Measurements from ENCODE around the gene PIKFYVE.
"Not testable (repeated sequence)": the region's sequence is repeated elsewhere in the genome, so short reads cannot be mapped to it uniquely, and the experiment has no call there.

PIKFYVE gene

DNA sequence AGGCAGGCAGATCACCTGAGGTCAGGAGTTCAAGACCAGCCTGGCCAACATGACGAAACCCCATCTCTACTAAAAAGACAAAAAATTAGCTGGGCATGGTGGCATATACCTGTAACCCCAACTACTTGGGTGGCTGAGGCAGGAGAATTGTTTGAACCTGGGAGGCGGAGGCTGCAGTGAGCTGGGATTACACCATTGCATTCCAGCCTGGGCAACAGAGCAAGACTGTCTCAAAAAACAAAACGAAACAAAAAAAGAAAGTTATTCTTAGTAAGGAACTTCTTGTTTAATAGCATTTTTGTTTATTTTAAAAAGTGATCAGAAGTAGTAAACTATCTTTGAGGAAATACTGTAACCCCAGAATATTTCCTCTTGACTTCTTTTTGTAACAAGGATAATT lies 90.4 kb downstream of the PIKFYVE start:
- DNase-seq; in situ Hi-C loops (cut with MboI; ENCODE audit: low pct_unique_long_range_greater_than_20kb, low sequenced_read_pairs): not testable (repeated sequence)

DNA sequence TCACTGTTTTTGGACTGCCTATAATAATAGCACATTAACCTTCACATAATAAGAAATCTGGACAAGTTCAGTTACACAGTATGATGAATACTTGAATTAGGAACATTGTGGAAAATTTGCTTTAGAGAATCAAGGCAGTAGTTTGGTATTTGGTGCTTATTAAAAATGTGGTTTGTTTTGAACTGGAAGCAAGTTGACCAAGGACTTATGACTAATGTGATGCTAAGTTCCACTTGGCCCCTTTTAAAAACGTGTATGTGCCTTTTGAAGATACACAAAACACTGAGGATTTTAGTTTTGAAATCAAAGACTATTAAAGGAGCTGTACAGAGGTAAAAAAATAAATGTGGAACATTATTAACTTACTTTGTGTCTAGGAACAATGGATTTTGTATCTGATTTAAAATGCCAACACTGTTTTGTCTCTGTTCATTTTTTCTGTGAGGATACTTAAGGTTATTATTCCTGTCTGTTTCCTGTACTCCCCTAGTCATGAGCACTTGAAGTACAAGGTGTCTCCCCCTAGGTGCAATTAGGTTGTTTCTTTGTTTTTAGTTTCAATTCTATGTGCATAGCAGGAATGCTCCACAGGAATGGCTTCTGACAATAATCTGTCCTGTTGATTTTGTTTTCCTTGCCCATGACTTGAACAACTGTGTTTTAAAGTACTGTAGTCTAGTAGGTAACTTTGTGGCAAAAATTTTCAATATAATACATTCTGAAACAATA lies 91.0 kb downstream of the PIKFYVE start:
- DNase-seq, result no peak
- in situ Hi-C loops (cut with MboI; ENCODE audit: low pct_unique_long_range_greater_than_20kb, low sequenced_read_pairs), result no loop called here

DNA sequence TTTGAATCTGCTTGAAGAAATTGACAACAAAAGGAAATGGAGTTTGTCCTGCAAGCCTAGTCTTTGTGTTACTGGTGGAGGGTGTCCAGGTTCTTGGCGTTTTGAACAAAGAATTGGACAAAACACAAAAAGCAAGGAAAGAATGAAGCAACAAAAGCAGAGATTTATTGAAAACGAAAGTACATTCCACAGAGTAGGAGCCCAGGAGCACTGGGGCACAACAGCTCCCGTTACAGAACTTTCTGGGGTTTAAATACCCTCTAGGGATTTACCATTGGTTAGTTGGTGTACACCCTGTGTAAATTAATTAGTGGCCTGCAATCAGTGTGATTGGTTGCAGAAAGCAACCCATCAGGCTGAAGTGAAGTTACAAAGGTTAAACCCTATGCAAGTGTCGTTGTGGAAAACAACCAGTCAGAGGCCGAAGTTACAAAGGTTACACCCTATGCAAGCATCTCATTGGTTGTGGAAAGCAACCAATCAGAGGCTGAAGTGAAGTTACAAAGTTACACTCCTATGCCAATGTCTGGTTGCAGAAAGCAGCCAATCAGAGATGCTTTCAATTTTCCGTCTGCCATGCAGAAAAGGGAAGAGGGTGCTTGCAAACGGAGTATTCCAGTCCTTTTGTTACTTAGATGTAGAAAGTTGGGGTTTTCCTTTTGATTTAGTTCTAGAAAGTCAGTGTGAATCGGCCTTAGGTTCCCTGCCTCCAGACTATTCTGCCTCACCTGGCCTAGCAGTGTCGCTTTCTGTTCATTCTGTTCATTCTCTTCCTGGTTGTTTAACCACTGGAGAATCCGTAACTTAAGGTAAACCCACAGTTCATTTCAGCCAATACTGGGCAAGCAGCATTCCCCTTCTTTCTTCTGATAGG lies 92.9 kb downstream of the PIKFYVE start:
- in situ Hi-C loops (cut with MboI; ENCODE audit: low pct_unique_long_range_greater_than_20kb, low sequenced_read_pairs), result no loop called here
- DNase-seq, result no peak

DNA sequence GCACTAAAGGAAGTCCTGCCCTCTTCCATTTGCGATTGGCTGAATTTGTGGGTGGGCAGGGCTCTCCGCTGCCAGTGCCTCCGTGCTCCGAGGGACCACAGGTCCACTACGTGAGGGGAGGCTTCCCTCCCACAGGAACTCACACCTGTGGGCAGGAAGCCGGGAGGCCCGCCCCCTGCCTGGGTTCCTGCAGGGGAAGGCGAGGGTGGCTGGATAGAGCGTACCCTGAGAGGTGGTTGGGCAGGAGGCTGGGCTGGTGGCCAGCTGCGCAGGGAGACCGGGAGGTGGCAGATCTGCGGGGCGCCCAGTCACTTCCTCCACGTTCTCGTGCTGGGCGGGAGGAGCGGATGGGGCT lies 93.6 kb downstream of the PIKFYVE start:
- in situ Hi-C loops (cut with MboI; ENCODE audit: low pct_unique_long_range_greater_than_20kb, low sequenced_read_pairs), result no loop called here
- peak; percentile 73 for DNase-seq

DNA sequence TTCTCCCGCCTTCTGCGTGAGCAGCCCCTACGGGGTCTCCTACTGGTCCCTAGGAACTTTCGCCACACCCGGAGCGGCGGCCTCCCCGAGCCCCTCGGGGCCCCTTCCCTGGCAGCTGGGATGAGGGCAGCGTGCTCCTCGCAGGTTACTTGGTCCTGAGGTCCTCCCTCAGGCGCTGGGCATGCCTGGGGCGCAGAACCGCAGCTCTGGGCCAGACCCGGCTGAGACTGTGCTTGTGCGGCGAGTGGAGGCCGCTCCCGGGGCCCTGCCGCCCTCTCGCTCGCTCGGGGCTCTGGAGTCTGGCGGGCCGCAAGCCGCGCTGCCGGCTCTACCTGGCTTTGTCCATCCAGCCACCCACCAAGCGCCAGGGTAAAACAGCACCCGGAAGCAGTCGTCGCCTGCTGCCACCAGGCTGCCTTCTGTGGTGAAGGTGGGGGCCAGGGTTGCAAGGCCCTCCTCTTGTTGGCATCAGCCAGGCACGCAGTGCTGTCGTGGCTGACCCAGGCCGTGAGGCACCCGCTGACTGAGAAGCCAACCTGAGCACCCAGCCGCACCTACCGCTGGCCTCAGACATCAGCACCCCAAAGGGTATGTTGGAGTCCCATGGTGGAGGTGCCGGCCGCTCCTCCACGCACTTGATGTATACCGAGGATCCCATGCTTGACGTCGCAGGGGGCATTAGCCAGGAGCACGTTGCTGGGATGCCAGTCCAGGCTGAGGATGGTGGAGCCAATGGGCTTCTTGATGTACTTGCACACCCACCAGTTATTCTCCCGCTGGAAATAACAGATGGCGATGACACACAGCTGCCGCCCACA lies 94.4 kb downstream of the PIKFYVE start:
- in situ Hi-C loops (cut with MboI; ENCODE audit: low pct_unique_long_range_greater_than_20kb, low sequenced_read_pairs), result no loop called here
- no peak for DNase-seq

DNA sequence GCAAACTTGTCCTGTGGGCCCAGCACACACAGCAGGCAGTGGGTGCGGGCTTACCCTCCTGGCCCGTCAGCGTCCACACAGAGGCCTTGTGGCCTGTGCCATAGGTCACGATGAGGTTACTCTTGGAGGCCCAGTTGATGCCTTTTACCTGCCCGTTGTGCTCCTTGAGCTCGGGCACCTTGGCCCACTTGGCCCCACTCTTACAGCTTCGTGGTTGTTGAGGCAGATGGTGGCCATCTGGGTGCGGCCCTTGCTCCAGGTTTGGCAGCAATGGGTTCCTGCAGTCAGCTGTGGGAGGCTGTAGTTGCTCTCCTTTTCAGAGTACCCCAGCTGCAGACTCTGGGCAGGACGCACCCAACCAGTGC lies 95.0 kb downstream of the PIKFYVE start:
- no peak for DNase-seq
- in situ Hi-C loops (cut with MboI; ENCODE audit: low pct_unique_long_range_greater_than_20kb, low sequenced_read_pairs), result no loop called here

DNA sequence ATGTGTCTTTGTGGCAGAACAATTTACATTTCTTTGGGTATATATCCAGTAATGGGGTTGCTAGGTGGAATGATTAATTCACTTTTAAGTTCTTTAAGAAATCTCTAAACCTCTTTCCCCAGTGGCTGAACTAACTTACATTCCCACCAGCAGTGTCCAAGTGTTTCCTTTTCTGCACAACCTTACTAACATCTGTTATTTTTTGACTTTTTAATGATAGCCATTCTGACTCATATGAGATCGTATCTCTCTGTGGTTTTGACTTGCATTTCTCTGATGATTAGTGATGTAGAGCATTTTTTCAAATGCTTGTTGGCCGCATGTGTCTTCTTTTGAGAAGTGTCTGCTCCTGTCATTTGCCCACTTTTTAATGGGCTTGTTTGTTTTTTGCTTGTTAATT lies 97.4 kb downstream of the PIKFYVE start:
- DNase-seq, result peak; percentile 69
- in situ Hi-C loops (cut with MboI; ENCODE audit: low pct_unique_long_range_greater_than_20kb, low sequenced_read_pairs), result no loop called here

DNA sequence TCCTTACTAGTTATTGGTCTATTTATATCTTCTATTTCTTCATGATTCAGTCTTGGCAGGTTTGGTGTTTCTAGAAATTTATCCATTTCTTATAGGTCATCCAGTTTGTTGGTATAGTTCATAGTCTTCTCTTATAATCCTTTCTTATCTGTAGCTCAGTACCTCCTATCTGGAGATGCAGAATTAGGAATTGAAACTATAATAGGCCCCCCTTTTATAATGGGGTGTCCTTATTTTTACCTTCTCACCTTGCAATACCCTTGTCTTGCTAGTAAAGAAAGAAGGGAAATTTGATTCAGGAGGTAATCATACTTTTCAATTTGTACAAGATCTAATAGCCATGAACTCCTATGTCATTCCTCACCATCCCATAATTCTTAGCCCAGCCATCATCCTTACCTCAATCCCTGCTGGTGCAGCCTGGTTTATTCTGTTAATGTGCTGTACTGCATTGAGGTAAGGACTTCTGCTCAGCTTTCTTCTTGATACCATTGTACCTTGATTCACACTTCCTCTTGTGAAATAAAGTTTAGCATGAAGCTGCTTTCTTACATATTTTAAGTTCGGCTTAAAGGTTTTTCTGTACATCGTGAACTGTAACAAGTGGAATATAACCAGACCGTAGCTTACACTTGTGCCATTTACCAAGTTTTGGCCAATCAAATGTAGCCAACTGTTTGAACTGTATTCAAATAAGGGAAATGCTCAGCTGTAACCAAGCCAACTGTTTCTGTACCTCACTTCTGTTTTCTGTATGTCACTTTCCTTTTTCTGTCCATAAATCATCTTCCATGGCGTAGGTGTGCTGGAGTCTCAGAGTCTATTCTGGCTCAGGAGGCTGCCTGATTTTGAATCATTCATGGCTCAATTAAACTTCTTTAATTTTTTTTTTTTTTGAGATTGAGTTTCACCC lies 100.4 kb downstream of the PIKFYVE start:
- in situ Hi-C loops (cut with MboI; ENCODE audit: low pct_unique_long_range_greater_than_20kb, low sequenced_read_pairs), result no loop called here
- peak; percentile 54 for DNase-seq

DNA sequence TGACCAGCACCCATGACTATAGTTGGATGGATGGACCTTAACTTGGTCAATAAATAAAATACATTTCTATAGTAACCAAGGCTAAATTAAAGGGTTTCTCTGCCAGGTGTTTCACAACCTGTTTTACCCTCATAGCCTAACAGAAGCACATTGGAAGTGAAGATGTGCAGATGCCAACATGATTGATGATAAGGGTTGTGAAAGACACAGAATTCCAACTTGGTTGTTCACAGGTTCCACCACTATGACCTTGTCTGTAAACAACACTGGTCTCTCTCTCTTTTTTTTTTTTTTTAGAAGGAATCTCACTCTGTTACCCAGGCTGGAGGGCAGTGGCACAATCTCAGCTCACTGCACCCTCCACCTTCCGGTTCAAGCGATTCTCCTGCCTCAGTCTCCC lies 103.0 kb downstream of the PIKFYVE start:
- in situ Hi-C loops (cut with MboI; ENCODE audit: low pct_unique_long_range_greater_than_20kb, low sequenced_read_pairs), result no loop called here
- no peak for DNase-seq

DNA sequence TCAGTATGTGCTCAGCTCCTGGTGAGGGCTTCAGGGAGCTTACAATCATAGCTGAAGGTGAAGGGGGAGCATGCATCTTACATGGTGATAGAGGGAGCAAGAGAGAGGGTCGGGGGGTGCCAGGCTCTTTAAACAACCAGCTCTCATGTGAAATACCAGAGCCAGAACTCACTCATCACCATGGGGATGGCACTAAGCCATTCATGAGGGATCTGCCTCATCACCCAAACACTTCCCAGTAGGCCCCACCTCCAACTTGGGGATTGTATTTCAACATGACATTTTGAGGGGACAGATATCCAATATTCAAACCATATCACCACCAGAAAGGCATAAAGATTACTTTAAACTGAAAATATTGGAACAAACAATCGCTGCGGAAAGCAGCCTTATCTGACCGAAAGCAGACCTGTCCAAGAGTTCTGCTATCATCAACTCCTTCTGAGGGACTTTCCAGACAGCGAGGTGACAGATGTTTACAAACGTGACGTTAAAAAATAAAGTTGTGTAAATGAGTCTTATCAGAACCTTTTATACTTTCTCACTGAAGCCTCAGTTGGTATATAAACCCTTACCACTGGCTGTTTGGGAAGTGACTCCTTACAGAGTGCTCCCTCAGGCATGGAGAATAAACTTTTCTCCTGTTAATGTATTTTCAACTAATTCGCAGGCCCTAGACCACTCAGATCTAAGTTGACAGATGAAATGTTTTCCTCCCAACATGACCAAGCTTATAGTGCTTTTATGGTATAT lies 105.0 kb downstream of the PIKFYVE start:
- no peak for DNase-seq
- in situ Hi-C loops (cut with MboI; ENCODE audit: low pct_unique_long_range_greater_than_20kb, low sequenced_read_pairs), result no loop called here

DNA sequence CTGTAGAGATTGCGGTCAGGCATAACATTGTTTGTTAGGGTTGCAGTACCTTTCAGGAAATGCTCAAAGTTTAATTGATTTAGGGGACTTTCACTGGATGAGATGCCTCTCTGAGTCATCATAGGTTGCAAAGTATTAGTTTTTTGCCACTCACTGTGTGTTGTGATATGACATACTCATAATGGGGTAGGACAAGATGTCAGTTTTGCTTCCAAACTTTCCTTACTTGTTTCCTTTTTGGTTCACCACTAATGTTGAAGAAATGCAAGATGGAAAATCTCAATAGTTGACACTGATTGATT lies 105.5 kb downstream of the PIKFYVE start:
- in situ Hi-C loops (cut with MboI; ENCODE audit: low pct_unique_long_range_greater_than_20kb, low sequenced_read_pairs), result no loop called here
- DNase-seq, result no peak

DNA sequence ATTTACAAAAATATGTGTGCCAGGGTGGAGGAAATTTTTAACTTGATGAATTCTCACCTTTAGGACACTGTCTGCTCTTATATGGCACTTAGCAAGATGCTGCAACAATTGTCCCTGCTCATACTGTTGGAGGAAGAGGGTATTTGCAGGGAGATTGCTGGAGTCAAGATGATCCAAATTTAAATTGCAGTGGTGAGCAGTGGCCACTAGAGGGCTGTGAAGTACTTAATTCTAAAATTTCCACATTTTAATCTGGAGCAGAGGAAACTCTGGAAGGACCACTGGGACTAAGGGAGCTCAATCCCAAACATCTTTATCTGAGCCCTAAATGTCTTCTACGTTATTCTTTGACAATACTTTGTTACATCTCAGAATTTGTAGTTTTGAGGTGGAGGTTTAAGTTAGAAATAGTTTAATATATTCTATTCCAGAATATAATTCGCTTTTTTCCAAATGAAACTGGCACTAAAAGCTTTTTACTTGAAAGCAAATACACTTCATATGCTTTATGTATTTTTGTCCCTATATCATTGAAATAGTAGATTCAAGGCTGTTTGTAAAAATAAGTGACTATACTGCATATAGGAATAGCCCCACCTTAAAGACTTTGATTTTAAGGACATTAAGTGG lies 107.5 kb downstream of the PIKFYVE start:
- in situ Hi-C loops (cut with MboI; ENCODE audit: low pct_unique_long_range_greater_than_20kb, low sequenced_read_pairs), result no loop called here
- peak; percentile 66 for DNase-seq

DNA sequence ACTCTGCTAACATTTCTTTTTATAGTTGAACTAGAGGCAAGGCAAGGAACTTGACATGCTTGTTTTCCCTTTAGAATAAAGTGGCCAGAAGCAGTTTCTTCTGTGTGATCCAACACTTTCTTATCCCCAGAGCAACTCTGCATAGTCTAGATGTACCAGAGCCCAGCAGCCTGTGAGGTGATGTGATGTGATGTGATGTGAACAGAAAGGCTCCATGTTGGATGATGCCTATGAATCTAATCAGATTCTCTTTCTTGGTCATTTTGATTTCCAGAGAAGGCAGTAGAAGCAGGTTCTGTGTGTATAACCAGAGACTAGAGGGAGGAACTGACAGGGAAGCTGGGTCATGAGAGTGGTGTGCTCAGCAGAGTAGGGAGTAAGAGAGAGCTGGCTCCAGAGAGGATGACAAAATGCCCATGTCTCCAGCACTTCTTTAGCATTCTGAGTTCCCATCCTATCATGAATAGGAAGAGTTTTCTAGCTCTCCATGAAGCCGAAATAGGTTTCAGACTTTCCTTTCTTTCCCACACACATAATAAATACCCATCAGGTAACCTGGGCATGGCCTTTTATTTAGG lies 109.5 kb downstream of the PIKFYVE start:
- DNase-seq, result no peak
- in situ Hi-C loops (cut with MboI; ENCODE audit: low pct_unique_long_range_greater_than_20kb, low sequenced_read_pairs), result no loop called here

DNA sequence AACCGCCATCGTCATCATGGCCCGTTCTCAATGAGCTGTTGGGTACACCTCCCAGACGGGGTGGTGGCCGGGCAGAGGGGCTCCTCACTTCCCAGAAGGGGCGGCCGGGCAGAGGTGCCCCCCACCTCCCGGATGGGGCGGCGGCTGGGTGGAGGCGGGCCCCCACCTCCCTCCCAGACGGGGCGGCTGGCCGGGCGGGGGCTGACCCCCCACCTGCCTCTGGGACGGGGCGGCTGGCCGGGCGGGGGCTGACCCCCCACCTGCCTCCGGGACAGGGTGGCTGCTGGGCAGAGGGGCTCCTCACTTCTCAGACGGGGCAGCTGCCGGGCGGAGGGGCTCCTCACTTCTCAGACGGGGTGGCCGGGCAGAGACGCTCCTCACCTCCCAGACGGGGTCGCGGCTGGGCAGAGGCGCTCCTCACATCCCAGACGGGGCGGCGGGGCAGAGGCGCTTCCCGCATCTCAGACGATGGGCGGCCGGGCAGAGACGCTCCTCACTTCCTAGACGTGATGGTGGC lies 111.3 kb downstream of the PIKFYVE start:
- DNase-seq; in situ Hi-C loops (cut with MboI; ENCODE audit: low pct_unique_long_range_greater_than_20kb, low sequenced_read_pairs): not testable (repeated sequence)

DNA sequence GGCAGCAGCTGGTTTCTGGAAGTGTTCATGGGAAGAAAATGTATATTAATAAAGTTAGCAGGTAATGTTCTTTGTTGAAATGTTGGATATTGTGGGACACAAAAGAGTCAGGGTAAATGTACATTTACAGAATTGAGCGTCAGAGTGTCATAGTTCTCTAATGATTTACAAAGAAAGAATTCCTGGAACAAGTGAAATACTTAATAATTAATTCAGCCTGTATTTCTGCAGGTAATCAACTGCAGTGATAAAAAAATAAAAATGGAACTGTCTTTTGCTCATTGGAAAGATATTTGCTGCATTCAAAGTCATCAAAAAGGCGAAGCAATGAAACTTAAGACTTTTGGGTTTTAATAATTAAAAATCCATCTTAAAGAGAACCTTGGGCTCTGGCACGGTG lies 113.1 kb downstream of the PIKFYVE start:
- DNase-seq, result no peak
- in situ Hi-C loops (cut with MboI; ENCODE audit: low pct_unique_long_range_greater_than_20kb, low sequenced_read_pairs), result no loop called here

DNA sequence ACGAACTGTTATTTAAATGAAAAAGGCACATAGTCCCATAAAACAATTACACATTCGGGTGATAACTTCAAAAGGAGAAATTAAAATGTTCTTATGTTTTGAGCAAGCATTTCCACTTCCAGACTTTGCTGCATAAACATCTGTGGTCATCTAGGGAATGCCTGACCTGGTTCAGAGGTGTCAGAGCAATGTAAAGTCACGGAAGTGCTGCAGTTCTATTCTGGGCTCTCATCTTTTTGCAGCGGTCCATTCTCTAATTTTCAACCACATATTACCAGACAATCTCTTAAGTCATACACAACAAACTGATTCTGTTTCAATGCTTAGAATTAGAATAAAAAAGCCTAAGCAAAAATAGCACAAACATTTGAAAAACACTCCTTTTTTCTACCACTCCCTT lies 118.6 kb downstream of the PIKFYVE start:
- in situ Hi-C loops (cut with MboI; ENCODE audit: low pct_unique_long_range_greater_than_20kb, low sequenced_read_pairs), result no loop called here

DNA sequence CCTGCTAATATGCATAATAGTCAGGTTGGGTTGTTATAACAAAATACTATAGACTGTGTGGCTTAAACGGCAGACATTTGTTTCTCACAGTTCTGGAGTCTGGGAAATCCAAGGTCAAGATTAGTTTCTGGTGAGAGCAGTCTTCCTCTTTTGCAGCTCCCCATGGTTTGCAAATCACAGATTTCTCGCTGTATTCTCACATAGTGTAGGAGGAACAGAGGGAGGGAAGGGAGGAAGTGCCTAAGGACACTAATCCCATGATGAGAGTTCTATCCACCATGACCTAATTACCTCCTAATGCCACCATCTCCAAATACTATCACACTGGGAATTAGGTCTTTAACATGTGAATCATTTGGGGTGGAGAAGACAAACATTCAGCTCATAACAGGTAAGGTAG lies 120.5 kb downstream of the PIKFYVE start:
- in situ Hi-C loops (cut with MboI; ENCODE audit: low pct_unique_long_range_greater_than_20kb, low sequenced_read_pairs), result no loop called here
- no peak for DNase-seq

More for the DNA sequence above, 118.6 kb downstream of the PIKFYVE start:
- DNase-seq, result no peak
